C4-2B (cell line): ENCODE results near the gene GALNT9.

Experiments
- ZFX ChIP-seq: fragments of 450-650 bp; IDR thresholded peaks from 2 replicates; pipeline ENCODE4 v1.6.1; 2017
- TF ChIP-seq, protein P1 (sequence below): fragments of 450-650 bp; conservative IDR thresholded peaks from 2 replicates; pipeline ENCODE4 v1.5.1; 2017; ENCODE audit warnings: mild to moderate bottlenecking

GRCh38 chr12:132182206-132182710, 147.1 kb downstream of the GALNT9 start:
- TF ChIP-seq, protein P1, sequence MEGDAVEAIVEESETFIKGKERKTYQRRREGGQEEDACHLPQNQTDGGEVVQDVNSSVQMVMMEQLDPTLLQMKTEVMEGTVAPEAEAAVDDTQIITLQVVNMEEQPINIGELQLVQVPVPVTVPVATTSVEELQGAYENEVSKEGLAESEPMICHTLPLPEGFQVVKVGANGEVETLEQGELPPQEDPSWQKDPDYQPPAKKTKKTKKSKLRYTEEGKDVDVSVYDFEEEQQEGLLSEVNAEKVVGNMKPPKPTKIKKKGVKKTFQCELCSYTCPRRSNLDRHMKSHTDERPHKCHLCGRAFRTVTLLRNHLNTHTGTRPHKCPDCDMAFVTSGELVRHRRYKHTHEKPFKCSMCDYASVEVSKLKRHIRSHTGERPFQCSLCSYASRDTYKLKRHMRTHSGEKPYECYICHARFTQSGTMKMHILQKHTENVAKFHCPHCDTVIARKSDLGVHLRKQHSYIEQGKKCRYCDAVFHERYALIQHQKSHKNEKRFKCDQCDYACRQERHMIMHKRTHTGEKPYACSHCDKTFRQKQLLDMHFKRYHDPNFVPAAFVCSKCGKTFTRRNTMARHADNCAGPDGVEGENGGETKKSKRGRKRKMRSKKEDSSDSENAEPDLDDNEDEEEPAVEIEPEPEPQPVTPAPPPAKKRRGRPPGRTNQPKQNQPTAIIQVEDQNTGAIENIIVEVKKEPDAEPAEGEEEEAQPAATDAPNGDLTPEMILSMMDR: no peak
- TF ChIP-seq ZFX: no peak
